HCT116 (cell line): Measurements from ENCODE around the gene KLF3. TPM values are rescaled to one million over a fixed set of nuclear protein-coding genes. Genes with fewer than 3 reads are reported as not detected.

Experiments
- ATAC-seq: fragments of 200-7000 bp; cut with Tn5 transposase; 2 replicates; pipeline ENCODE4 v1.9.1; 2020; ENCODE audit warnings: mild to moderate bottlenecking, moderate library complexity
- BruUV-seq: library from RNA; stranded (reverse); fragments of 400-500 nt; replicated peaks from 2 replicates; lab custom pipeline; 2021; lab: Mats Ljungman, UMichigan
- CTCF ChIA-PET: fragments of 300-600 bp; sonication (Branson Sonifier 250); formaldehyde crosslinking; loops from one replicate; lab custom pipeline; 2021; ENCODE audit warnings: antibody characterized with exemption; lab: Charles Lee
- POLR2A ChIA-PET: fragments of 300-600, 350-600 bp; sonication (Branson Sonifier 250); formaldehyde crosslinking; loops from one replicate; lab custom pipeline; 2021; ENCODE audit warnings: antibody characterized with exemption; lab: Charles Lee
- RAD21 ChIA-PET, 2 experiments: fragments of 300-600 bp; sonication (Branson Sonifier 250); formaldehyde crosslinking; loops; one replicate each; lab custom pipeline; 2023; ENCODE audit warnings: low total read pairs in 2 of 2; ENCODE audit not compliant: uncharacterized antibody in 2 of 2, unreplicated experiment in 2 of 2, low non-redundant PET in 1 of 2; lab: Charles Lee
- DNase-seq: peaks from one replicate; pipeline ENCODE4 v3.0.0-alpha.2; 2010; ENCODE audit warnings: low read depth, low spot score
- H2AFZ ChIP-seq: fragments of 200-600 bp; shearing (Covaris generic), sonication (generic); 2 replicates; pipeline ENCODE4 v1.6.1; 2017; ENCODE audit warnings: low read depth, mixed run types, mixed read lengths, antibody characterized with exemption, low read length; ENCODE audit not compliant: poor library complexity, severe bottlenecking
- H3K27ac ChIP-seq: 2 replicates; pipeline ENCODE4 v1.5.1; 2012; ENCODE audit warnings: low read depth, low read length
- H3K27me3 ChIP-seq: fragments of 200-600 bp; sonication (generic); 2 replicates; pipeline ENCODE4 v1.6.1; 2016; ENCODE audit warnings: mixed run types, low read length, mixed read lengths; ENCODE audit not compliant: insufficient read depth
- H3K36me3 ChIP-seq, 2 experiments: fragments of 200-500 bp in 1 of 2; fragments of 200-600 bp in 1 of 2; sonication (Bioruptor generic) in 1 of 2; sonication (generic) in 1 of 2; 2 replicates each; pipeline versions ENCODE4 v1.5.1 to v1.6.1; 2014 to 2016; ENCODE audit warnings: low read length in 2 of 2, inconsistent platforms in 1 of 2, mixed read lengths in 1 of 2, mixed run types in 1 of 2; ENCODE audit not compliant: insufficient read depth in 2 of 2, control insufficient read depth in 1 of 2
- H3K4me1 ChIP-seq, 2 experiments: fragments of 200-600 bp in 1 of 2; sonication (generic) in 1 of 2; 2 replicates each; pipeline versions ENCODE4 v1.5.1 to v1.6.1; 2012 to 2017; ENCODE audit warnings: low read length in 2 of 2, inconsistent platforms in 1 of 2, mild to moderate bottlenecking in 1 of 2, mixed read lengths in 1 of 2, mixed run types in 1 of 2, moderate library complexity in 1 of 2; ENCODE audit not compliant: insufficient read depth in 2 of 2, control insufficient read depth in 1 of 2
- H3K4me2 ChIP-seq: fragments of 200-600 bp; sonication (generic); 2 replicates; pipeline ENCODE4 v1.6.1; 2017; ENCODE audit warnings: mixed run types, low read length, mixed read lengths
- H3K4me3 ChIP-seq, 2 experiments: fragments of 200-600 bp in 1 of 2; sonication (generic) in 1 of 2; replicated peaks in 1 of 2; 2 replicates each; pipeline ENCODE4 v1.5.1; 2011 to 2016; ENCODE audit warnings: low read length in 2 of 2, control low read depth in 1 of 2, low read depth in 1 of 2, mild to moderate bottlenecking in 1 of 2, mixed read lengths in 1 of 2, mixed run types in 1 of 2
- H3K79me2 ChIP-seq: fragments of 200-600 bp; sonication (generic); 2 replicates; pipeline ENCODE4 v1.6.1; 2017; ENCODE audit warnings: mild to moderate bottlenecking, mixed run types, low read length, moderate library complexity, mixed read lengths; ENCODE audit not compliant: insufficient read depth
- H3K9ac ChIP-seq: fragments of 200-600 bp; sonication (generic); 2 replicates; pipeline ENCODE4 v1.6.1; 2016; ENCODE audit warnings: low read length, mixed read lengths
- H3K9me2 ChIP-seq: fragments of 200-600 bp; sonication (generic), shearing (Covaris generic); 2 replicates; pipeline ENCODE4 v1.6.1; 2017; ENCODE audit warnings: mixed run types, mild to moderate bottlenecking, moderate library complexity; ENCODE audit not compliant: insufficient read depth
- H3K9me3 ChIP-seq, 2 experiments: fragments of 200-500 bp in 1 of 2; fragments of 200-600 bp in 1 of 2; sonication (Bioruptor generic) in 1 of 2; sonication (generic) in 1 of 2; 2 replicates each; pipeline ENCODE4 v1.6.1; 2014 to 2017; ENCODE audit warnings: low read length in 2 of 2, mixed read lengths in 2 of 2, inconsistent platforms in 1 of 2, low read depth in 1 of 2, mild to moderate bottlenecking in 1 of 2, mixed run types in 1 of 2, moderate library complexity in 1 of 2; ENCODE audit not compliant: control insufficient read depth in 1 of 2, insufficient read depth in 1 of 2
- H4K20me1 ChIP-seq: fragments of 200-600 bp; sonication (generic), shearing (Covaris generic); 2 replicates; pipeline ENCODE4 v1.6.1; 2017; ENCODE audit warnings: mixed run types, mild to moderate bottlenecking, moderate library complexity; ENCODE audit not compliant: insufficient read depth
- ATF3 ChIP-seq: IDR thresholded peaks from 2 replicates; pipeline ENCODE4 v1.6.1; 2012
- CBX3 ChIP-seq: IDR thresholded peaks from 2 replicates; pipeline ENCODE4 v1.6.1; 2012; ENCODE audit warnings: low read depth
- ELF1 ChIP-seq: IDR thresholded peaks from 2 replicates; pipeline ENCODE4 v1.6.1; 2012; ENCODE audit warnings: low read depth, borderline replicate concordance
- JUND ChIP-seq: IDR thresholded peaks from 2 replicates; pipeline ENCODE4 v1.6.1; 2012
- MAX ChIP-seq: IDR thresholded peaks from 2 replicates; pipeline ENCODE4 v1.6.1; 2012
- POLR2AphosphoS5 ChIP-seq: IDR thresholded peaks from 2 replicates; pipeline ENCODE4 v1.6.1; 2011; ENCODE audit warnings: mild to moderate bottlenecking, low read depth, low read length, moderate library complexity
- SP1 ChIP-seq: IDR thresholded peaks from 2 replicates; pipeline ENCODE4 v1.6.1; 2012; ENCODE audit warnings: low read depth
- SRF ChIP-seq: IDR thresholded peaks from 2 replicates; pipeline ENCODE4 v1.6.1; 2012; ENCODE audit warnings: low read depth
- TCF7L2 ChIP-seq: IDR thresholded peaks from 2 replicates; pipeline ENCODE4 v1.7.0; 2011; ENCODE audit warnings: borderline replicate concordance, inconsistent platforms; ENCODE audit not compliant: insufficient read depth, insufficient read length; ENCODE audit errors: extremely low read depth
- intact Hi-C: fragments of 100-400 bp; cut with micrococcal nuclease; formaldehyde crosslinking; loops from 2 replicates; pipeline ENCODE4 v1.10.0; 2022
- total RNA-seq: library from RNA; stranded (reverse); gene quantifications from one replicate; pipeline ENCODE4 v1.2.1, GENCODE V29; 2021; ENCODE audit not compliant: unreplicated experiment
- TF ChIP-seq, protein P1 (sequence below): IDR thresholded peaks from 2 replicates; pipeline ENCODE4 v1.6.1; 2011; ENCODE audit warnings: mild to moderate bottlenecking, low read length, moderate library complexity; ENCODE audit not compliant: insufficient replicate concordance; ENCODE audit errors: extremely low read depth

The KLF3 gene
- total RNA-seq, 1 experiment from 2014 or later, result 44.2 TPM

- Histone ChIP-seq H3K4me2 (no peak overlapping the region), H3K9me2 (no peaks in the 10 kb centered on the region), H4K20me1 (no peaks in the 10 kb centered on the region), H3K27me3 (no peaks in the 10 kb centered on the region), H3K9me3 (no peaks in the 10 kb centered on the region), H3K79me2 (no peaks in the 10 kb centered on the region), H3K9ac (no peak overlapping the region), H3K4me3 (no peak overlapping the region), H3K36me3 (no peaks in the 10 kb centered on the region), H2AFZ (no peak overlapping the region), H3K4me1 (no peaks in the 10 kb centered on the region), H3K27ac (no peak overlapping the region)
- POLR2A ChIA-PET, result no interaction called here
- RAD21 ChIA-PET, result interaction anchor here in 1 of 2 experiments (0.6 kb wide), 1 partner anchor 616 kb away, joined by 7 read pairs; no protein-coding TSS in a partner anchor
- no peak for TF ChIP-seq MAX
- no peak for TF ChIP-seq ATF3
- no peak for TF ChIP-seq SRF
- no peak for TF ChIP-seq CBX3
- no peak for TF ChIP-seq ELF1
- TF ChIP-seq, protein P1, sequence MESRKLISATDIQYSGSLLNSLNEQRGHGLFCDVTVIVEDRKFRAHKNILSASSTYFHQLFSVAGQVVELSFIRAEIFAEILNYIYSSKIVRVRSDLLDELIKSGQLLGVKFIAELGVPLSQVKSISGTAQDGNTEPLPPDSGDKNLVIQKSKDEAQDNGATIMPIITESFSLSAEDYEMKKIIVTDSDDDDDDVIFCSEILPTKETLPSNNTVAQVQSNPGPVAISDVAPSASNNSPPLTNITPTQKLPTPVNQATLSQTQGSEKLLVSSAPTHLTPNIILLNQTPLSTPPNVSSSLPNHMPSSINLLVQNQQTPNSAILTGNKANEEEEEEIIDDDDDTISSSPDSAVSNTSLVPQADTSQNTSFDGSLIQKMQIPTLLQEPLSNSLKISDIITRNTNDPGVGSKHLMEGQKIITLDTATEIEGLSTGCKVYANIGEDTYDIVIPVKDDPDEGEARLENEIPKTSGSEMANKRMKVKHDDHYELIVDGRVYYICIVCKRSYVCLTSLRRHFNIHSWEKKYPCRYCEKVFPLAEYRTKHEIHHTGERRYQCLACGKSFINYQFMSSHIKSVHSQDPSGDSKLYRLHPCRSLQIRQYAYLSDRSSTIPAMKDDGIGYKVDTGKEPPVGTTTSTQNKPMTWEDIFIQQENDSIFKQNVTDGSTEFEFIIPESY, result no peak
- TF ChIP-seq TCF7L2, result no peak
- no peak for TF ChIP-seq POLR2AphosphoS5
- TF ChIP-seq SP1, result no peak
- TF ChIP-seq JUND, result no peak
- CTCF ChIA-PET, result interaction anchor here (1.2 kb wide), 1 partner anchor 8 kb away, joined by 4 read pairs; no protein-coding TSS in a partner anchor
- ATAC-seq, result no peak
- BruUV-seq, result no TSS peak
- intact Hi-C loops, result no loop called here
- DNase-seq, result no peak
Measured at GRCh38 chr4:38738940-38739803, 75.2 kb downstream of the KLF3 start.
